ENCODE data around the gene TMEM218.

Gene TMEM218

GRCh38 chr11:125055107-125055715 is 56.2 kb downstream of the TMEM218 start:
- Histone ChIP-seq H3K4me1 (ENCODE audit: control insufficient read depth in 1 of 2, insufficient read depth in 2 of 2, low read length in 2 of 2) (no peaks in the 10 kb centered on the region), H3K14ac (ENCODE audit: low read length) (no peak overlapping the region), H3K79me1 (ENCODE audit: low read length) (no peaks in the 10 kb centered on the region), H2AK5ac (ENCODE audit: low read length) (no peak overlapping the region), H3K4me3 (ENCODE audit: low read depth, low read length) (no peak overlapping the region), H2BK5ac (ENCODE audit: low read depth, low read length, poor library complexity) (no peak overlapping the region), H3K4me2 (ENCODE audit: low read length) (no peak overlapping the region), H3K27ac (ENCODE audit: low read depth, low read length) (no peak overlapping the region), H4K12ac (ENCODE audit: low read depth, low read length) (no peak overlapping the region), H4K91ac (ENCODE audit: low read depth, low read length) (no peak overlapping the region), H3K27me3 (ENCODE audit: insufficient read depth, low read length) (no peaks in the 10 kb centered on the region), H3K4ac (ENCODE audit: low read depth, low read length) (no peak overlapping the region), H3K23ac (ENCODE audit: low read length) (no peak overlapping the region), H2AFZ (ENCODE audit: insufficient read depth, low read length, poor library complexity) (no peak overlapping the region), H4K8ac (ENCODE audit: low read depth, low read length) (no peak overlapping the region), H3K79me2 (ENCODE audit: control insufficient read depth, insufficient read depth, low read length, poor library complexity) (no peaks in the 10 kb centered on the region), H3K9ac (ENCODE audit: low read length) (no peak overlapping the region), H2BK120ac (ENCODE audit: insufficient read depth, low read length, poor library complexity) (no peak overlapping the region), H3K36me3 (ENCODE audit: control insufficient read depth in 1 of 2, insufficient read depth in 2 of 2, low read length in 2 of 2) (no peaks in the 10 kb centered on the region), H3K9me3 (ENCODE audit: insufficient read depth, low read depth, low read length) (no peaks in the 10 kb centered on the region), H3K18ac (ENCODE audit: low read length) (no peak overlapping the region), H2BK12ac (ENCODE audit: low read length) (no peak overlapping the region)
- peak in 1 of 2 donors; percentile 76 for DNase-seq
- WGBS (ENCODE audit: extremely low coverage, insufficient coverage, insufficient read length), result no CpG with 5 or more reads among the region's 2 CpGs

- Histone ChIP-seq H2BK5ac (ENCODE audit: low read depth, low read length, poor library complexity) (no peak overlapping the region), H3K27me3 (ENCODE audit: insufficient read depth, low read length) (no peaks in the 10 kb centered on the region), H2BK12ac (ENCODE audit: low read length) (no peak overlapping the region), H3K4me3 (ENCODE audit: low read depth, low read length) (no peak overlapping the region), H3K36me3 (ENCODE audit: control insufficient read depth in 1 of 2, insufficient read depth in 2 of 2, low read length in 2 of 2) (no peaks in the 10 kb centered on the region), H2BK120ac (ENCODE audit: insufficient read depth, low read length, poor library complexity) (no peak overlapping the region), H3K4me1 (ENCODE audit: control insufficient read depth in 1 of 2, insufficient read depth in 2 of 2, low read length in 2 of 2) (no peaks in the 10 kb centered on the region), H3K4ac (ENCODE audit: low read depth, low read length) (no peak overlapping the region), H3K79me2 (ENCODE audit: control insufficient read depth, insufficient read depth, low read length, poor library complexity) (no peaks in the 10 kb centered on the region), H4K8ac (ENCODE audit: low read depth, low read length) (no peak overlapping the region), H3K9me3 (ENCODE audit: insufficient read depth, low read depth, low read length) (no peaks in the 10 kb centered on the region), H4K12ac (ENCODE audit: low read depth, low read length) (no peak overlapping the region), H3K9ac (ENCODE audit: low read length) (no peak overlapping the region), H3K4me2 (ENCODE audit: low read length) (no peak overlapping the region), H3K14ac (ENCODE audit: low read length) (no peak overlapping the region), H3K79me1 (ENCODE audit: low read length) (no peaks in the 10 kb centered on the region), H3K23ac (ENCODE audit: low read length) (no peak overlapping the region), H4K91ac (ENCODE audit: low read depth, low read length) (no peak overlapping the region), H3K18ac (ENCODE audit: low read length) (no peak overlapping the region), H3K27ac (ENCODE audit: low read depth, low read length) (no peak overlapping the region), H2AFZ (ENCODE audit: insufficient read depth, low read length, poor library complexity) (no peak overlapping the region), H2AK5ac (ENCODE audit: low read length) (no peak overlapping the region)
- no CpG with 5 or more reads among the region's 1 CpG for WGBS (ENCODE audit: extremely low coverage, insufficient coverage, insufficient read length)
- DNase-seq, result no peak
Observed at GRCh38 chr11:125053167-125053566, 58.3 kb downstream of the TMEM218 start.

- no peak overlapping the region for H2AK5ac ChIP-seq (ENCODE audit: low read length)
- no peak overlapping the region for H2BK120ac ChIP-seq (ENCODE audit: insufficient read depth, low read length, poor library complexity)
- DNase-seq, result no peak
Observed at GRCh38 chr11:125052047-125052446, 59.4 kb downstream of the TMEM218 start.

GRCh38 chr11:125049164-125049792 is 62.1 kb downstream of the TMEM218 start:
- H2BK5ac ChIP-seq (ENCODE audit: low read depth, low read length, poor library complexity), result no peak overlapping the region
- H2AFZ ChIP-seq (ENCODE audit: insufficient read depth, low read length, poor library complexity), result no peak overlapping the region
- no peak overlapping the region for H4K8ac ChIP-seq (ENCODE audit: low read depth, low read length)
- no peak overlapping the region for H2BK120ac ChIP-seq (ENCODE audit: insufficient read depth, low read length, poor library complexity)
- H3K4ac ChIP-seq (ENCODE audit: low read depth, low read length), result no peak overlapping the region
- no peaks in the 10 kb centered on the region for H3K9me3 ChIP-seq (ENCODE audit: insufficient read depth, low read depth, low read length)
- no peak overlapping the region for H3K4me3 ChIP-seq (ENCODE audit: low read depth, low read length)
- WGBS (ENCODE audit: extremely low coverage, insufficient coverage, insufficient read length), result no CpG with 5 or more reads among the region's 4 CpGs
- H3K23ac ChIP-seq (ENCODE audit: low read length), result no peak overlapping the region
- H3K9ac ChIP-seq (ENCODE audit: low read length), result no peak overlapping the region
- H3K4me1 ChIP-seq (ENCODE audit: control insufficient read depth in 1 of 2, insufficient read depth in 2 of 2, low read length in 2 of 2), result no peaks in the 10 kb centered on the region
- no peaks in the 10 kb centered on the region for H3K36me3 ChIP-seq (ENCODE audit: control insufficient read depth in 1 of 2, insufficient read depth in 2 of 2, low read length in 2 of 2)
- H3K18ac ChIP-seq (ENCODE audit: low read length), result no peak overlapping the region
- no peak overlapping the region for H3K14ac ChIP-seq (ENCODE audit: low read length)
- H3K79me2 ChIP-seq (ENCODE audit: control insufficient read depth, insufficient read depth, low read length, poor library complexity), result no peaks in the 10 kb centered on the region
- DNase-seq, result peak in 1 of 2 donors; percentile 25
- no peak overlapping the region for H3K27ac ChIP-seq (ENCODE audit: low read depth, low read length)
- no peak overlapping the region for H2BK12ac ChIP-seq (ENCODE audit: low read length)
- no peak overlapping the region for H2AK5ac ChIP-seq (ENCODE audit: low read length)
- no peaks in the 10 kb centered on the region for H3K27me3 ChIP-seq (ENCODE audit: insufficient read depth, low read length)
- no peak overlapping the region for H3K4me2 ChIP-seq (ENCODE audit: low read length)
- H4K12ac ChIP-seq (ENCODE audit: low read depth, low read length), result no peak overlapping the region
- H4K91ac ChIP-seq (ENCODE audit: low read depth, low read length), result no peak overlapping the region
- no peaks in the 10 kb centered on the region for H3K79me1 ChIP-seq (ENCODE audit: low read length)

More at GRCh38 chr11:125052047-125052446, 59.4 kb downstream of the TMEM218 start:
- H3K79me2 ChIP-seq (ENCODE audit: control insufficient read depth, insufficient read depth, low read length, poor library complexity), result no peaks in the 10 kb centered on the region
- H3K4ac ChIP-seq (ENCODE audit: low read depth, low read length), result no peak overlapping the region
- no peaks in the 10 kb centered on the region for H3K79me1 ChIP-seq (ENCODE audit: low read length)
- H4K91ac ChIP-seq (ENCODE audit: low read depth, low read length), result no peak overlapping the region
- H3K9me3 ChIP-seq (ENCODE audit: insufficient read depth, low read depth, low read length), result no peaks in the 10 kb centered on the region
- H4K12ac ChIP-seq (ENCODE audit: low read depth, low read length), result no peak overlapping the region
- H3K36me3 ChIP-seq (ENCODE audit: control insufficient read depth in 1 of 2, insufficient read depth in 2 of 2, low read length in 2 of 2), result no peaks in the 10 kb centered on the region
- no peak overlapping the region for H3K4me3 ChIP-seq (ENCODE audit: low read depth, low read length)
- H3K4me1 ChIP-seq (ENCODE audit: control insufficient read depth in 1 of 2, insufficient read depth in 2 of 2, low read length in 2 of 2), result no peaks in the 10 kb centered on the region
- no peak overlapping the region for H2AFZ ChIP-seq (ENCODE audit: insufficient read depth, low read length, poor library complexity)
- no peak overlapping the region for H3K4me2 ChIP-seq (ENCODE audit: low read length)
- no peak overlapping the region for H2BK5ac ChIP-seq (ENCODE audit: low read depth, low read length, poor library complexity)
- no peak overlapping the region for H3K27ac ChIP-seq (ENCODE audit: low read depth, low read length)
- H3K14ac ChIP-seq (ENCODE audit: low read length), result no peak overlapping the region
- no peaks in the 10 kb centered on the region for H3K27me3 ChIP-seq (ENCODE audit: insufficient read depth, low read length)
- no peak overlapping the region for H3K23ac ChIP-seq (ENCODE audit: low read length)
- no peak overlapping the region for H3K9ac ChIP-seq (ENCODE audit: low read length)
- no peak overlapping the region for H4K8ac ChIP-seq (ENCODE audit: low read depth, low read length)
- H3K18ac ChIP-seq (ENCODE audit: low read length), result no peak overlapping the region
- H2BK12ac ChIP-seq (ENCODE audit: low read length), result no peak overlapping the region

Measured in trophoblast cell (in vitro differentiated cells and primary cell).